CD4-positive, alpha-beta T cell treated with Interleukin-17A for 4 hours (primary cell): ENCODE data around the gene TFDP1.

ENCODE experiments used
- DNase-seq: peaks from one replicate; pipeline ENCODE4 v3.0.0-alpha.2; 2020; ENCODE audit warnings: mixed read lengths

Gene TFDP1

GRCh38 chr13:113599391-113599790 is 14.8 kb downstream of the TFDP1 start:
- DNase-seq = no peak

- no peak for DNase-seq
Measured at GRCh38 chr13:113601166-113602070, 16.9 kb downstream of the TFDP1 start.

- no peak for DNase-seq
Measured at GRCh38 chr13:113602291-113602988, 17.9 kb downstream of the TFDP1 start.

- DNase-seq = no peak
Measured at GRCh38 chr13:113603116-113603710, 18.7 kb downstream of the TFDP1 start.

GRCh38 chr13:113604186-113604585 is 19.6 kb downstream of the TFDP1 start:
- no peak for DNase-seq

- DNase-seq = no peak
Measured at GRCh38 chr13:113605461-113605860, 20.9 kb downstream of the TFDP1 start.

- DNase-seq = no peak
Measured at GRCh38 chr13:113605866-113606438, 21.4 kb downstream of the TFDP1 start.

GRCh38 chr13:113607056-113607888 is 22.7 kb downstream of the TFDP1 start:
- no peak for DNase-seq

GRCh38 chr13:113607889-113608635 is 23.5 kb downstream of the TFDP1 start:
- no peak for DNase-seq

- no peak for DNase-seq
Measured at GRCh38 chr13:113608967-113609533, 24.5 kb downstream of the TFDP1 start.

- no peak for DNase-seq
Measured at GRCh38 chr13:113609616-113610015, 25.1 kb downstream of the TFDP1 start.

- no peak for DNase-seq
Measured at GRCh38 chr13:113610266-113610665, 25.7 kb downstream of the TFDP1 start.

GRCh38 chr13:113611996-113612395 is 27.4 kb downstream of the TFDP1 start:
- no peak for DNase-seq

GRCh38 chr13:113612607-113613006 is 28.1 kb downstream of the TFDP1 start:
- DNase-seq = no peak

- no peak for DNase-seq
Measured at GRCh38 chr13:113613789-113614379, 29.3 kb downstream of the TFDP1 start.

- DNase-seq = no peak
Measured at GRCh38 chr13:113616281-113616906, 31.8 kb downstream of the TFDP1 start.

- no peak for DNase-seq
Measured at GRCh38 chr13:113616991-113617749, 32.6 kb downstream of the TFDP1 start.

GRCh38 chr13:113617961-113618360 is 33.4 kb downstream of the TFDP1 start:
- DNase-seq = no peak

- DNase-seq = no peak
Measured at GRCh38 chr13:113618455-113618854, 33.9 kb downstream of the TFDP1 start.
